GM18526 (cell line): ENCODE results near the gene CTSZ.

ENCODE experiments used
- POLR2A ChIP-seq: IDR thresholded peaks from 3 replicates; pipeline ENCODE4 v1.6.1; 2011; ENCODE audit not compliant: insufficient read length; ENCODE audit errors: extremely low read depth

The CTSZ gene

DNA sequence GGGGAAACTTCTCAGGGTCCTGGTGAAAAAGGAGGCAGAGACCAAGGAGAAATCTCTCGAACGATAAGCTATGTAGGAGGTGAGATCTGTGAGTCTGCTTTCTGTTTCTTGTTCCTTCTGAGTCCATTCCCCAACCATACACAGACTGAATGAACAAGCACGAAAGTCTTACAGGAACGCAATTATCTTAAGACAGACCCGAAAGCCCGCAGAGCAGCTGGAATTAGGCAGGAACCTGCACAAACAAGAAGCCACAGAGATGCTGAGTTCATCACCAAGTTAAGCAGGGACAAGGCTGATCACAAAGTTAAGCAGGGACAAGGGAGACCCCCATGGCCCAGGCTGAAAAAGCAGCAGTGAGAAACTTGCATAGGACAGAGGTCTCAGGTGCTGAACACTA, 47.4 kb downstream of the CTSZ start:
- no peak for TF ChIP-seq POLR2A

GRCh38 chr20:58956078-58956477, 51.0 kb downstream of the CTSZ start:
- TF ChIP-seq POLR2A = no peak

DNA sequence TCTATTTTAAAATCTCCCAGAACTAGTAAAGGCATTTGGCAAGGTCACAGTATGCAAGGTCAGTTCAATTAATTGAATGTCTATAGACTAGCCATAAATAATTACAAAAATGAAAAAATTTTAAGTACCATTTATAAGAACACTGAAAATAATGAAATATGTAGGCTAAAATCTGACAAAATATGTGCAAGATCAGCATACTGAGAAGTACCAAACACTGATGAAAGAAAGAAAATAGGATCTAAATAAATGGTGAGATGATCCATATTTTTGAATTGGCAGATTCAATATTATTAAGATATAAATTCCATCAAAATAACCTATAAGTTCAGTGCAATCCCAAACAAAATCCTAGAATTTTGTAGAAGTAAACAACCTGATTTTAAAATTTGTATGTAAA, 54.0 kb downstream of the CTSZ start:
- no peak for TF ChIP-seq POLR2A

- no peak for TF ChIP-seq POLR2A
Measured at GRCh38 chr20:58950603-58951002, 56.5 kb downstream of the CTSZ start.

- TF ChIP-seq POLR2A = no peak
Measured at GRCh38 chr20:58945965-58946631, 61.0 kb downstream of the CTSZ start.
